22Rv1 (cell line): ENCODE results near the gene S100A3.

Experiments
- CTCF ChIP-seq: fragments of 450-650 bp; IDR thresholded peaks from 2 replicates; pipeline ENCODE4 v1.5.1; 2017; ENCODE audit warnings: mild to moderate bottlenecking
- ZFX ChIP-seq: fragments of 450-650 bp; IDR thresholded peaks from 2 replicates; pipeline ENCODE4 v1.6.1; 2017; ENCODE audit warnings: antibody characterized with exemption, borderline replicate concordance

- TF ChIP-seq CTCF (peak; percentile 26; the same call in 1 of the 2 replicates), ZFX (no peak)
Observed at GRCh38 chr1:153513023-153513422, 36.0 kb downstream of the S100A3 start.
